Smooth muscle cell (in vitro differentiated cells): ENCODE data around the gene UST. TPM values are rescaled to one million over a fixed set of nuclear protein-coding genes. Genes with fewer than 3 reads are reported as not detected.

Experiments
- DNase-seq: peaks from one replicate; lab custom pipeline; 2025; ENCODE audit not compliant: unreplicated experiment; lab: John Stamatoyannopoulos, UW
- H2AFZ ChIP-seq: fragments of 200-600 bp; sonication (generic); 2 replicates; pipeline ENCODE4 v1.6.0; 2016; ENCODE audit warnings: antibody characterized with exemption, low read depth, mild to moderate bottlenecking
- H3F3A ChIP-seq: fragments of 200-600 bp; sonication (generic); 2 replicates; pipeline ENCODE4 v1.6.0; 2017; ENCODE audit warnings: antibody characterized with exemption, low read depth
- H3K27ac ChIP-seq: fragments of 200-600 bp; sonication (generic); 2 replicates; pipeline ENCODE4 v1.5.1; 2016; ENCODE audit warnings: low read depth, mild to moderate bottlenecking
- H3K27me3 ChIP-seq: fragments of 200-600 bp; sonication (generic); 2 replicates; pipeline ENCODE4 v1.6.1; 2016; ENCODE audit warnings: low read depth, mild to moderate bottlenecking
- H3K36me3 ChIP-seq: fragments of 200-600 bp; sonication (generic); 2 replicates; pipeline ENCODE4 v1.5.1; 2016; ENCODE audit warnings: low read depth
- H3K4me1 ChIP-seq: fragments of 200-600 bp; sonication (generic); 2 replicates; pipeline ENCODE4 v1.5.1; 2016; ENCODE audit warnings: low read depth
- H3K4me2 ChIP-seq: fragments of 200-600 bp; sonication (generic); 2 replicates; pipeline ENCODE4 v1.6.0; 2016; ENCODE audit warnings: mild to moderate bottlenecking
- H3K4me3 ChIP-seq: fragments of 200-600 bp; sonication (generic); 2 replicates; pipeline ENCODE4 v1.5.1; 2016; ENCODE audit warnings: mild to moderate bottlenecking
- H3K79me2 ChIP-seq: fragments of 200-600 bp; sonication (generic); 2 replicates; pipeline ENCODE4 v1.6.0; 2016; ENCODE audit warnings: low read depth, mild to moderate bottlenecking
- H3K9ac ChIP-seq: fragments of 200-600 bp; sonication (generic); 2 replicates; pipeline ENCODE4 v1.6.0; 2016; ENCODE audit warnings: low read depth
- H3K9me3 ChIP-seq: fragments of 200-600 bp; sonication (generic); replicated peaks from 2 replicates; pipeline ENCODE4 v1.5.1; 2016; ENCODE audit warnings: low read depth
- H4K20me1 ChIP-seq: fragments of 200-600 bp; sonication (generic); 2 replicates; pipeline ENCODE4 v1.6.0; 2016; ENCODE audit warnings: low read depth
- CTCF ChIP-seq: fragments of 200-600 bp; sonication (generic); IDR thresholded peaks from 2 replicates; pipeline ENCODE4 v1.5.1; 2017; ENCODE audit warnings: borderline replicate concordance, mild to moderate bottlenecking, antibody characterized with exemption; ENCODE audit not compliant: insufficient read depth, poor library complexity, severe bottlenecking
- WGBS: methylation state at CpG from one replicate; pipeline ENCODE4 v1.1.7; 2016; ENCODE audit warnings: low lambda C conversion rate; 5-methylcytosine and 5-hydroxymethylcytosine counted together
- polyA plus RNA-seq: library from polyadenylated mRNA; unstranded; fragments of >200 nt; fragmentation: Nextera tagmentation; extraction: Ambion mirVana; gene quantifications from 2 replicates; pipeline ENCODE4 v1.2.1, GENCODE V29; 2016
- total RNA-seq: library from RNA; depleted of rRNA; stranded (reverse); fragments of >200 nt; gene quantifications from 2 replicates; pipeline ENCODE4 v1.2.3, GENCODE V29; 2014

Gene UST
- total and polyA plus RNA-seq, 2 experiments from 2014 or later: 16.1 to 19.5 TPM

DNA sequence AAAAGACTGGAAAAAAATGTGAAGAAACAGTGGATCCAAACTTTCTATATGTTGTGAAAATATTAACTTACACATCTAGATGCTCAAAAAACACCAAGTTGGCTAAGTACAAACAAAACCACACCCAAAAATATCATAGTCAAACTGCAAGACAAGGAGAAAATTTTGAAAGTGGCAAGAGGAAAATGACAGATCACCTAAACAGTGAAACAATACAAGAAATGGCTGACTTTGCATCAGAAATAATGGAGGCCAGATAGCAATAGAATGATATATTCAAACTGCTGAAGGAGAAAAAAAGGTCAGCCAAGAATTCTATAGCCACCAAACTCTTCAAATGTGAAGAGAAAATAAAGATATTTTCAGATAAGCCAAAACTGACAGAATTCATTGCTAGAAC is 22.4 kb upstream of the UST start:
- no peak overlapping the region for H3K27ac ChIP-seq
- H3K9ac ChIP-seq: no peak overlapping the region
- no peaks in the 10 kb centered on the region for H3K9me3 ChIP-seq

DNA sequence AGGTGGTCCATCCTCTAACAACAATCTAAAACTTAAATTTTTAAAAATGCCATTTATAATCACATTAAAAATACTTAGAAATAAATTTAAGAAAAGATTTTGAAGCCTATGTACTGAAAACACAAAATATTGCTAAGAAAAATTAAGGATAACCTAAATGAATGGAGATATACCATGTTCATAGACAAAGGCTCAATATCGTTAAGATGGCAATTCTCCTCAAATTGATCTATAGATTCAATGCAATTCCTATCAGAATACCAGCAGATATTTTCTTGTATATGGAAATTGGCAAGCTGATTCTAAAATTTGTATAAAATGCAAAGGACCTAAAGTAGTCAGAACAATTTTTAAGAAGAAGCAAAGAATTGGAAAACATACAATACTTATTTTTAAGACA is 19.7 kb upstream of the UST start:
- no peaks in the 10 kb centered on the region for H3F3A ChIP-seq
- 94% methylated on average over 1 of the region's 1 CpG for WGBS
- H4K20me1 ChIP-seq: no peaks in the 10 kb centered on the region

More for the DNA sequence above, 22.4 kb upstream of the UST start:
- DNase-seq: no peak
- no peaks in the 10 kb centered on the region for H4K20me1 ChIP-seq
- H3K4me2 ChIP-seq: no peak overlapping the region
- no peaks in the 10 kb centered on the region for H3F3A ChIP-seq
- H3K36me3 ChIP-seq: no peaks in the 10 kb centered on the region
- H2AFZ ChIP-seq: no peak overlapping the region
- no peak for TF ChIP-seq CTCF
- H3K4me3 ChIP-seq: no peak overlapping the region
- no peaks in the 10 kb centered on the region for H3K79me2 ChIP-seq
- peaks cover 11% of the 10 kb centered on the region for H3K4me1 ChIP-seq
- no peaks in the 10 kb centered on the region for H3K27me3 ChIP-seq

GRCh38 chr6:148735989-148736388 is 10.8 kb upstream of the UST start:
- no peak overlapping the region for H3K27ac ChIP-seq
- no peaks in the 10 kb centered on the region for H3K36me3 ChIP-seq
- no peak overlapping the region for H2AFZ ChIP-seq
- no peak for TF ChIP-seq CTCF
- no peaks in the 10 kb centered on the region for H3K9me3 ChIP-seq
- no peaks in the 10 kb centered on the region for H3K27me3 ChIP-seq
- H3K9ac ChIP-seq: no peak overlapping the region
- H3K4me1 ChIP-seq: no peaks in the 10 kb centered on the region
- H3K79me2 ChIP-seq: no peaks in the 10 kb centered on the region
- H4K20me1 ChIP-seq: no peaks in the 10 kb centered on the region
- no peak overlapping the region for H3K4me2 ChIP-seq
- WGBS: 93% methylated on average over 2 of the region's 2 CpGs
- no peaks in the 10 kb centered on the region for H3F3A ChIP-seq
- no peak for DNase-seq
- no peak overlapping the region for H3K4me3 ChIP-seq

More for the DNA sequence above, 19.7 kb upstream of the UST start:
- Histone ChIP-seq H3K4me1 (no peaks in the 10 kb centered on the region), H3K9ac (no peak overlapping the region), H3K9me3 (no peaks in the 10 kb centered on the region), H3K4me2 (no peak overlapping the region), H3K27me3 (no peaks in the 10 kb centered on the region), H3K4me3 (no peak overlapping the region), H3K36me3 (no peaks in the 10 kb centered on the region), H2AFZ (no peak overlapping the region), H3K79me2 (no peaks in the 10 kb centered on the region), H3K27ac (no peak overlapping the region)
- TF ChIP-seq CTCF: no peak
- no peak for DNase-seq

- no peak for DNase-seq
- H3K4me3 ChIP-seq: no peak overlapping the region
- no peak for TF ChIP-seq CTCF
These were observed 9.9 kb upstream of the UST start for GRCh38 chr6:148736774-148737412.

More at GRCh38 chr6:148736774-148737412, 9.9 kb upstream of the UST start:
- Histone ChIP-seq H3K4me2 (no peak overlapping the region), H3K27ac (no peak overlapping the region), H3K79me2 (no peaks in the 10 kb centered on the region), H3K4me1 (no peaks in the 10 kb centered on the region), H3F3A (no peaks in the 10 kb centered on the region), H3K9me3 (no peaks in the 10 kb centered on the region), H3K9ac (no peak overlapping the region), H3K27me3 (no peaks in the 10 kb centered on the region), H3K36me3 (no peaks in the 10 kb centered on the region), H2AFZ (no peak overlapping the region), H4K20me1 (no peaks in the 10 kb centered on the region)
- WGBS: 95% methylated on average over 5 of the region's 5 CpGs
